Neural progenitor cell (in vitro differentiated cells): Measurements from ENCODE around the gene ARL4A. TPM values are rescaled to one million over a fixed set of nuclear protein-coding genes. Genes with fewer than 3 reads are reported as not detected.
"Not testable (repeated sequence)": the region's sequence is repeated elsewhere in the genome, so short reads cannot be mapped to it uniquely, and the experiment has no call there.

Experiments
- DNase-seq: peaks from one replicate; pipeline ENCODE4 v3.0.0-alpha.2; 2016; ENCODE audit warnings: low spot score
- H2AFZ ChIP-seq: fragments of 200-600 bp; sonication (generic); replicated peaks from 2 replicates; pipeline ENCODE4 v1.6.1; 2016; ENCODE audit warnings: antibody characterized with exemption
- H3F3A ChIP-seq: fragments of 200-600 bp; sonication (generic); 2 replicates; pipeline ENCODE4 v1.6.1; 2016; ENCODE audit warnings: antibody characterized with exemption, low read depth
- H3K27ac ChIP-seq: fragments of 200-600 bp; sonication (generic); 2 replicates; pipeline ENCODE4 v1.5.1; 2016; ENCODE audit warnings: mild to moderate bottlenecking
- H3K27me3 ChIP-seq: fragments of 200-600 bp; sonication (generic); 2 replicates; pipeline ENCODE4 v1.6.1; 2016; ENCODE audit warnings: mild to moderate bottlenecking, moderate library complexity
- H3K36me3 ChIP-seq: fragments of 200-600 bp; sonication (generic); 2 replicates; pipeline ENCODE4 v1.5.1; 2016
- H3K4me1 ChIP-seq: fragments of 200-600 bp; sonication (generic); 2 replicates; pipeline ENCODE4 v1.6.1; 2016; ENCODE audit warnings: mixed run types
- H3K4me2 ChIP-seq: fragments of 200-600 bp; sonication (generic); 2 replicates; pipeline ENCODE4 v1.6.1; 2016
- H3K4me3 ChIP-seq: fragments of 200-600 bp; sonication (generic); 2 replicates; pipeline ENCODE4 v1.5.1; 2016
- H3K79me2 ChIP-seq: fragments of 200-600 bp; sonication (generic); 2 replicates; pipeline ENCODE4 v1.6.1; 2016; ENCODE audit warnings: low read depth
- H3K9ac ChIP-seq: fragments of 200-600 bp; sonication (generic); 2 replicates; pipeline ENCODE4 v1.6.1; 2016
- H3K9me3 ChIP-seq: fragments of 200-600 bp; sonication (generic); 2 replicates; pipeline ENCODE4 v1.5.1; 2016; ENCODE audit warnings: low read depth
- H4K20me1 ChIP-seq: fragments of 200-600 bp; sonication (generic); 2 replicates; pipeline ENCODE4 v1.6.1; 2016; ENCODE audit warnings: low read depth
- H3K27ac Mint-ChIP-seq: 3 replicates; pipeline ENCODE4 v1.8.0; 2021; ENCODE audit warnings: mixed read lengths
- H3K27me3 Mint-ChIP-seq: 2 replicates; pipeline ENCODE4 v1.8.0; 2022; ENCODE audit warnings: low read depth, mild to moderate bottlenecking, inconsistent platforms, moderate library complexity, mixed read lengths; ENCODE audit not compliant: insufficient read depth
- H3K36me3 Mint-ChIP-seq: 3 replicates; pipeline ENCODE4 v1.8.0; 2021; ENCODE audit warnings: mixed read lengths
- H3K4me1 Mint-ChIP-seq: 3 replicates; pipeline ENCODE4 v1.8.0; 2021; ENCODE audit warnings: mixed read lengths
- H3K4me3 Mint-ChIP-seq: 3 replicates; pipeline ENCODE4 v1.8.0; 2021; ENCODE audit warnings: mild to moderate bottlenecking, moderate library complexity, mixed read lengths
- H3K9me3 Mint-ChIP-seq: 3 replicates; pipeline ENCODE4 v1.8.0; 2020; ENCODE audit warnings: mixed read lengths
- CTCF ChIP-seq: fragments of 200-600 bp; sonication (generic); IDR thresholded peaks from 2 replicates; pipeline ENCODE4 v1.5.1; 2017; ENCODE audit warnings: antibody characterized with exemption, mild to moderate bottlenecking
- EZH2 ChIP-seq: fragments of 200-600 bp; sonication (generic); IDR thresholded peaks from 2 replicates; pipeline ENCODE4 v1.6.1; 2017; ENCODE audit warnings: antibody characterized with exemption, mild to moderate bottlenecking, moderate library complexity
- EZH2phosphoT487 ChIP-seq: fragments of 200-600 bp; sonication (generic); IDR thresholded peaks from 2 replicates; pipeline ENCODE4 v1.6.1; 2017; ENCODE audit warnings: antibody characterized with exemption
- total RNA-seq: library from RNA; depleted of rRNA; stranded (reverse); fragments of >200 nt; gene quantifications from 2 replicates; pipeline ENCODE4 v1.2.3, GENCODE V29; 2015; ENCODE audit warnings: low replicate concordance

ARL4A gene
- total RNA-seq, 1 donor from 2014 or later: 43.5 TPM

GRCh38 chr7:12686234-12686890 lies 1.1 kb upstream of the ARL4A start:
- H3K36me3 ChIP-seq: no peaks in the 10 kb centered on the region
- H3K9me3 ChIP-seq: no peaks in the 10 kb centered on the region
- no peak overlapping the region for H3K27ac ChIP-seq
- H2AFZ ChIP-seq: peak overlapping the region; percentile 94
- H3K79me2 ChIP-seq: peaks cover 38% of the 10 kb centered on the region
- Mint-ChIP-seq H3K27me3 (peaks cover 3% of the 10 kb centered on the region), H3K27ac (peak overlapping the region; percentile 67), H3K4me3 (peak overlapping the region; percentile 99), H3K36me3 (peaks cover 16% of the 10 kb centered on the region), H3K4me1 (peaks cover 23% of the 10 kb centered on the region), H3K9me3 (peaks cover 6% of the 10 kb centered on the region)
- peaks cover 8% of the 10 kb centered on the region for H4K20me1 ChIP-seq
- DNase-seq: peak; percentile 82
- H3K9ac ChIP-seq: no peak overlapping the region
- H3K27me3 ChIP-seq: peaks cover 7% of the 10 kb centered on the region
- no peak for TF ChIP-seq EZH2phosphoT487
- TF ChIP-seq CTCF: peak; percentile 81
- no peak for TF ChIP-seq EZH2
- H3K4me3 ChIP-seq: peak overlapping the region; percentile 75
- peaks cover 27% of the 10 kb centered on the region for H3K4me1 ChIP-seq
- H3K4me2 ChIP-seq: peak overlapping the region; percentile 86
- H3F3A ChIP-seq: peaks cover 10% of the 10 kb centered on the region

- no peak overlapping the region for H3K9ac ChIP-seq
- peaks cover 3% of the 10 kb centered on the region for H3K27me3 Mint-ChIP-seq
- H4K20me1 ChIP-seq: peaks cover 8% of the 10 kb centered on the region
- H3K36me3 ChIP-seq: no peaks in the 10 kb centered on the region
- peak overlapping the region; percentile 75 for H3K4me3 ChIP-seq
- no peak overlapping the region for H3K27ac ChIP-seq
- peaks cover 7% of the 10 kb centered on the region for H3K27me3 ChIP-seq
- H3K9me3 Mint-ChIP-seq: peaks cover 6% of the 10 kb centered on the region
- peaks cover 26% of the 10 kb centered on the region for H3K36me3 Mint-ChIP-seq
- peak overlapping the region; percentile 77 for H3K4me2 ChIP-seq
- peaks cover 10% of the 10 kb centered on the region for H3F3A ChIP-seq
- peaks cover 31% of the 10 kb centered on the region for H3K4me1 Mint-ChIP-seq
- no peak for DNase-seq
- peaks cover 52% of the 10 kb centered on the region for H3K79me2 ChIP-seq
- no peaks in the 10 kb centered on the region for H3K9me3 ChIP-seq
- H3K4me3 Mint-ChIP-seq: peak overlapping the region; percentile 99
- H3K4me1 ChIP-seq: peaks cover 27% of the 10 kb centered on the region
- TF ChIP-seq EZH2 (no peak), CTCF (no peak), EZH2phosphoT487 (no peak)
- peak overlapping the region; percentile 36 for H3K27ac Mint-ChIP-seq
- peak overlapping the region; percentile 0 for H2AFZ ChIP-seq
These were observed 312 bp downstream of the ARL4A start for GRCh38 chr7:12687718-12688171.

GRCh38 chr7:12688485-12689170 lies 1.2 kb downstream of the ARL4A start:
- H3K9me3 Mint-ChIP-seq, H3K27me3 Mint-ChIP-seq, H3K27ac ChIP-seq, H3F3A ChIP-seq, H3K9me3 ChIP-seq, H4K20me1 ChIP-seq, H3K36me3 ChIP-seq, H3K27me3 ChIP-seq, DNase-seq, H3K27ac Mint-ChIP-seq, H2AFZ ChIP-seq: not testable (repeated sequence)
- Mint-ChIP-seq H3K4me1 (peaks cover 34% of the 10 kb centered on the region), H3K4me3 (peak overlapping the region; percentile 99), H3K36me3 (peaks cover 32% of the 10 kb centered on the region)
- Histone ChIP-seq H3K9ac (peak overlapping the region; percentile 6), H3K4me1 (peaks cover 27% of the 10 kb centered on the region), H3K4me2 (peak overlapping the region; percentile 77), H3K4me3 (peak overlapping the region; percentile 75), H3K79me2 (peaks cover 61% of the 10 kb centered on the region)

- no peak for TF ChIP-seq EZH2
- no peak for TF ChIP-seq CTCF
- TF ChIP-seq EZH2phosphoT487: no peak
- peaks cover 69% of the 10 kb centered on the region for H3K79me2 ChIP-seq
- no peak overlapping the region for H3K27ac Mint-ChIP-seq
- peak overlapping the region; percentile 77 for H3K4me2 ChIP-seq
- H3K9me3 Mint-ChIP-seq: peaks cover 8% of the 10 kb centered on the region
- peak overlapping the region; percentile 6 for H3K9ac ChIP-seq
- H4K20me1 ChIP-seq: peaks cover 8% of the 10 kb centered on the region
- no peak for DNase-seq
- peaks cover 34% of the 10 kb centered on the region for H3K36me3 Mint-ChIP-seq
- peaks cover 7% of the 10 kb centered on the region for H3K27me3 ChIP-seq
- H3K4me1 Mint-ChIP-seq: peaks cover 32% of the 10 kb centered on the region
- H3K9me3 ChIP-seq: no peaks in the 10 kb centered on the region
- no peak overlapping the region for H2AFZ ChIP-seq
- H3K4me3 ChIP-seq: peak overlapping the region; percentile 75
- H3K4me1 ChIP-seq: peaks cover 27% of the 10 kb centered on the region
- H3K27me3 Mint-ChIP-seq: peaks cover 3% of the 10 kb centered on the region
- peaks cover 16% of the 10 kb centered on the region for H3F3A ChIP-seq
- H3K27ac ChIP-seq: no peak overlapping the region
- H3K36me3 ChIP-seq: no peaks in the 10 kb centered on the region
- H3K4me3 Mint-ChIP-seq: peak overlapping the region; percentile 99
These were observed 2.0 kb downstream of the ARL4A start for GRCh38 chr7:12689451-12689850.
